Mesothelial cell of epicardium (in vitro differentiated cells): ENCODE data around the gene ABCC8. TPM values are rescaled to one million over a fixed set of nuclear protein-coding genes. Genes with fewer than 3 reads are reported as not detected.

Experiments used
- DNase-seq, 2 experiments: peaks; one replicate each; pipeline ENCODE4 v3.0.0; 2021; ENCODE audit warnings: low spot score in 2 of 2; ENCODE audit not compliant: unreplicated experiment in 2 of 2
- H3K27ac Mint-ChIP-seq: 2 replicates; pipeline ENCODE4 v1.8.0; 2021; ENCODE audit warnings: mixed read lengths
- H3K27me3 Mint-ChIP-seq: 2 replicates; pipeline ENCODE4 v1.8.0; 2021; ENCODE audit warnings: low read depth, mixed read lengths
- H3K36me3 Mint-ChIP-seq: 2 replicates; pipeline ENCODE4 v1.8.0; 2021; ENCODE audit warnings: mixed read lengths
- H3K4me1 Mint-ChIP-seq: 2 replicates; pipeline ENCODE4 v1.8.0; 2021; ENCODE audit warnings: mixed read lengths
- H3K4me3 Mint-ChIP-seq: 2 replicates; pipeline ENCODE4 v1.8.0; 2021; ENCODE audit warnings: mild to moderate bottlenecking, moderate library complexity, mixed read lengths
- H3K9me3 Mint-ChIP-seq: 2 replicates; pipeline ENCODE4 v1.8.0; 2021; ENCODE audit warnings: mixed read lengths
- total RNA-seq: library from RNA; stranded (reverse); gene quantifications from 3 replicates; pipeline ENCODE4 v1.2.1, GENCODE V29; 2021
- TF ChIP-seq, protein P1 (sequence below): fragments of 200-600 bp; sonication (generic); IDR thresholded peaks from one replicate; pipeline ENCODE4 v1.5.0; 2021; ENCODE audit warnings: antibody characterized with exemption; ENCODE audit not compliant: unreplicated experiment

Gene ABCC8
- total RNA-seq, 1 donor from 2014 or later = not detected

DNA sequence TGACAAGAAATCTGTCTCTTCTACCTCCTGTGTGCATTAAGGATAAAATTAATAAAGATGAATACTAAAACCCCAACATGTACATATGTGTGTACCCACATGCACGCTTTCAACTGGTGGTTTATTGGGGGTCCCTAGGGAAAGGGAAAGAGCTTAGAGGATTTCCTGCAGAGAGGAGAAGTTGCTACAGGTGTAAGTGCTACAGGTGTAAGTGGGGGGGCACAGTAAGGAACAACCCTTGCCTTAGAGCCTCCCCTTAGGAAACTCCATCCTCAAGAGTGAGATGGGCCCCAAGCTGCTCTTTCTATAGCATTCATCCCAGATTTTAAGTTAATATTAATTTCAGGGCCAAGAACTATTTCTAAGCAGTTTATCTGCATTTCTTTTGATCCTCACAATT, 11.9 kb upstream of the ABCC8 start:
- Mint-ChIP-seq H3K27me3 (peaks cover 79% of the 10 kb centered on the region), H3K36me3 (no peaks in the 10 kb centered on the region), H3K4me1 (no peaks in the 10 kb centered on the region), H3K27ac (no peak overlapping the region), H3K9me3 (peaks cover 6% of the 10 kb centered on the region), H3K4me3 (no peak overlapping the region)
- DNase-seq = no peak
- TF ChIP-seq, protein P1, sequence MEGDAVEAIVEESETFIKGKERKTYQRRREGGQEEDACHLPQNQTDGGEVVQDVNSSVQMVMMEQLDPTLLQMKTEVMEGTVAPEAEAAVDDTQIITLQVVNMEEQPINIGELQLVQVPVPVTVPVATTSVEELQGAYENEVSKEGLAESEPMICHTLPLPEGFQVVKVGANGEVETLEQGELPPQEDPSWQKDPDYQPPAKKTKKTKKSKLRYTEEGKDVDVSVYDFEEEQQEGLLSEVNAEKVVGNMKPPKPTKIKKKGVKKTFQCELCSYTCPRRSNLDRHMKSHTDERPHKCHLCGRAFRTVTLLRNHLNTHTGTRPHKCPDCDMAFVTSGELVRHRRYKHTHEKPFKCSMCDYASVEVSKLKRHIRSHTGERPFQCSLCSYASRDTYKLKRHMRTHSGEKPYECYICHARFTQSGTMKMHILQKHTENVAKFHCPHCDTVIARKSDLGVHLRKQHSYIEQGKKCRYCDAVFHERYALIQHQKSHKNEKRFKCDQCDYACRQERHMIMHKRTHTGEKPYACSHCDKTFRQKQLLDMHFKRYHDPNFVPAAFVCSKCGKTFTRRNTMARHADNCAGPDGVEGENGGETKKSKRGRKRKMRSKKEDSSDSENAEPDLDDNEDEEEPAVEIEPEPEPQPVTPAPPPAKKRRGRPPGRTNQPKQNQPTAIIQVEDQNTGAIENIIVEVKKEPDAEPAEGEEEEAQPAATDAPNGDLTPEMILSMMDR = no peak

DNA sequence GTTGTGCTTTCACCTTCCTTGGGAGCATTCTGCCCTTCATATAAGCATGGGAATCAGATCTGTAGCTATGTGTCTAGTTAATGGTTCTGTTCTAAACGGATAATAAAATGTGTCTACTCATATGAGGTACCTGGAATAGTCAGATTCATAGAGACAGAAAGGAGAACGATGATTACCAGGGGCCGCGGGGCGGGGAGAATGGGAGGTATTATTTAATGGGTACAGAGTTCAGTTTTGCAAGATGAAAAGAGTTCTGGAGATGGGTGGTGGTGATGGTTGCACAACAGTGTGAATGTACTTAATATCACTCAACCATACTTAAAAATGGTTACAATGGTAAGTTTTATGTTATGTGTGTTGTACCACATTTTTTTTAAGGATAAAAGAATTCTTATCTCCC, 10.0 kb upstream of the ABCC8 start:
- TF ChIP-seq, protein P1 = no peak
- Mint-ChIP-seq H3K4me1 (no peaks in the 10 kb centered on the region), H3K9me3 (peaks cover 9% of the 10 kb centered on the region), H3K4me3 (no peak overlapping the region), H3K36me3 (no peaks in the 10 kb centered on the region), H3K27me3 (peaks cover 74% of the 10 kb centered on the region), H3K27ac (no peak overlapping the region)
- DNase-seq = no peak

DNA sequence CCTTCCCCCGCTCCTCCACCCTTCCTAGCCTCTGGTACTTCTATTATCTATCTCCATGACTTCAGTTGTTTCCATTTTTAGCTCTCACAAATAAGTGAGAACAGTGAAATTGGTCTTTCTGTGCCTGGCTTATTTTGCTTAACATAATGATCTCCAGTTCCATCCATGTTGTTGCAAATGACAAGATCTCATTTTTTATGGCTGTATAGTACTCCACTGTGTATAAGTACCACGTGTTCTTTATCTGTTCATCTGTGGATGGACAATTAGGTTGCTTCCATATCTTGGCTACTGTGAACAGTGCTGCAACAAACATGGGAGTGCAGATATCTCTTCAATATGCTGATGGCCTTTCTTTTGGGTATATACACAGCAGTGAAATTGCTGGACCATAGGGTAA, 6.9 kb upstream of the ABCC8 start:
- H3K9me3 Mint-ChIP-seq = peaks cover 9% of the 10 kb centered on the region
- TF ChIP-seq, protein P1 = no peak
- H3K36me3 Mint-ChIP-seq = no peaks in the 10 kb centered on the region
- DNase-seq = no peak
- no peaks in the 10 kb centered on the region for H3K4me1 Mint-ChIP-seq
- no peak overlapping the region for H3K27ac Mint-ChIP-seq
- peaks cover 75% of the 10 kb centered on the region for H3K27me3 Mint-ChIP-seq
- no peak overlapping the region for H3K4me3 Mint-ChIP-seq

DNA sequence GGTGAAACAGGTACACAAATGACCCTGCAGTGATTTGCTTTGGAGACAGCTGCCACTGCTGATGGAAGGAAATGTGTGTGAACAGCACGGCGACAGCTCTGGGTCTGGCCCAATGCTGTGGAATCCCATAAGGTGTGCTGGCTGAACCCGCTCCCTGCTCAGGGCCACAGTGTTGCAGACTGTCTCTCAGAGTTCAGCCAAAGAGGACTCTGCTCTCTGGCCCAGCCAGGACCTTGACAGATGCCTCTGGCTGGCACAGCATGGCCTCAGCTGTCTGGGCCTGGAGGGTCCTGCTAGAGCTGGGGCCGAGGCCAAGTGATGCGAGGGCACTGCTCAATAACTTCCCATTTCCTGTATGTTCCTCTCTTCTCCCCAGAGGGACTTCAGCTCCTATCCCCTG, 5.3 kb upstream of the ABCC8 start:
- Mint-ChIP-seq H3K36me3 (no peaks in the 10 kb centered on the region), H3K4me3 (no peak overlapping the region), H3K4me1 (no peaks in the 10 kb centered on the region), H3K27ac (no peak overlapping the region), H3K27me3 (peaks cover 79% of the 10 kb centered on the region), H3K9me3 (peaks cover 9% of the 10 kb centered on the region)
- no peak for DNase-seq
- TF ChIP-seq, protein P1 = no peak

DNA sequence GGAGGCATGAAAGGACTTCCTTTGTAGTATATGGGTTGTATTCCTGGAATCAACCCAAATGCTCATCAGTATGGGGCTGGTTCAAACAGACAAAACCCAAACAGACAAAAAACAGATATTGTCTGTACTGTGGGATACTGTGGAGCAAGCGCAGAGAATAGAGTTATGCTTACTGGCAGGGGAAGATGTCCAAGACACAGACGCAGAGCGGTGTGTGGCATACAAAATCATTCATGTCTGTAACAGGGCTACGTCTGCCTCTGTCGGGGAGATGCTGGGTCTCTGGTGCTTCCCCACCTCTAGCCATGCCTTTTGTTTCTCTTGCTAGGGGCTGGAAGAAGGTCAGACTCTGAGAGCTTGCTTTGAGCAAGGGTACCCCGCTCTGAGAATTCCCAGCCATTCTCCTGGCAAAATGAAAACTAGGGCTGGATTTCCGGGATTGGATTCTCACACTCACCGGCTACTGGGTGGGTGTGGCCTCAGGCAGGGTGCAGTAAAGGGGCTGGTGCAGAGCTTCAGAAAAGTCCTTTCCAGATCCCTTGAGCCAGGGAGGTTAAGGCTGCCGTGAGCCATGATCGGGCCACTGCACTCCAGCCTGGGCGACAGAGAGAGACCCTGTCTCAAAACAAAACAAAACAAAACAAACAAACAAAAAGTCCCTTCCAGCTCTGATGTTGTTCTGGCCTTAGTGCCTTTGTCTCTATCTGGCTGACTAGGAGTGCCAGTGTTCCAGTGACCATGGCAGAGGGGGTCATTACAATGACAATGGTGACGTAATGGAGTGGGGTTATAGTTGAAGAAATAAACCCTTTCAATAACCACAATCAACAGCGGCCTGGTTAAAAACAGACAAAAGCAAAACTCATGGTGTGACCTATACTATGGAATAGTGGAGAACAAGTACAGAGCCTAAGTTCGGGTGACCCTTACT, 2.9 kb upstream of the ABCC8 start:
- no peak for DNase-seq
- Mint-ChIP-seq H3K27me3 (peaks cover 82% of the 10 kb centered on the region), H3K4me3 (no peak overlapping the region), H3K4me1 (peaks cover 3% of the 10 kb centered on the region), H3K9me3 (peaks cover 9% of the 10 kb centered on the region), H3K27ac (no peak overlapping the region), H3K36me3 (no peaks in the 10 kb centered on the region)
- TF ChIP-seq, protein P1 = no peak
